PFSK-1 (cell line): ENCODE data around the gene CASKIN2.

Experiments
- FOXP2 ChIP-seq: optimal IDR thresholded peaks from 2 replicates; pipeline ENCODE3; 2011; ENCODE audit warnings: borderline replicate concordance, control low read depth, inconsistent platforms; ENCODE audit not compliant: insufficient read depth; ENCODE audit errors: extremely low read length, extremely low read depth
- POLR2AphosphoS5 ChIP-seq: IDR thresholded peaks from 2 replicates; pipeline ENCODE4 v1.6.1; 2012; ENCODE audit warnings: low read depth, mild to moderate bottlenecking, control low read depth, low read length, moderate library complexity
- SIN3A ChIP-seq: IDR thresholded peaks from 2 replicates; pipeline ENCODE4 v1.6.1; 2012; ENCODE audit warnings: mild to moderate bottlenecking, low read length, moderate library complexity, borderline replicate concordance; ENCODE audit not compliant: insufficient read depth
- TAF1 ChIP-seq: IDR thresholded peaks from 2 replicates; pipeline ENCODE4 v1.6.1; 2012; ENCODE audit warnings: low read length, control low read depth, borderline replicate concordance; ENCODE audit not compliant: insufficient read depth
- TF ChIP-seq, protein P1 (sequence below), 2 experiments: IDR thresholded peaks; 2 replicates each; pipeline versions ENCODE4 v1.6.1 to v1.8.0; 2011 to 2012; ENCODE audit warnings: low read depth in 2 of 2, low read length in 2 of 2, control low read depth in 1 of 2, inconsistent platforms in 1 of 2, mild to moderate bottlenecking in 1 of 2, moderate library complexity in 1 of 2; ENCODE audit not compliant: insufficient read depth in 1 of 2

CASKIN2 gene

DNA sequence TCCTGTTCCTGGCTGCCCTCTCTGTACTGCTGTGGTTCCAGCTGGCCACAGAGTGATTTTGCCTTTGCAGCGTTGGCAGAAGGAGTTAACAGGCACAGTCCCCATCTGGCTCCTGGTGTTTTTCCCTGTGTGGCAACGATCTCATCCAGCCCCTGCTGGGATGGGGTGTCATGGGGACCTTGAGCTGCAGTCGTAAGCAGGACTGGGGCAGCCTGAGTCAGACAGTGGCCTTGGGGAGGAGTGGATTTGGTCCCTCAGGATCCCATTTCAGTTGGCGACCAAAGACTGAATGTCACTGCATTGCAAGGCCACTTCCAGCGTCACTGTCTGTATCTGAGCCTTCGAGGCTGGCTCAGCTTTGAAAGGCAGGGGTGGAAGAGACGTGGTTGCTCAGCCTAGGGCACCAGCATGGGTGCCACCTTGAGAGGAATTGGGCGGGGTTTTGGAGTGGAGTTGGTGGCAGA is 47.0 kb downstream of the CASKIN2 start:
- TF ChIP-seq SIN3A = no peak
- no peak for TF ChIP-seq FOXP2
- no peak for TF ChIP-seq POLR2AphosphoS5
- TF ChIP-seq, protein P1, sequence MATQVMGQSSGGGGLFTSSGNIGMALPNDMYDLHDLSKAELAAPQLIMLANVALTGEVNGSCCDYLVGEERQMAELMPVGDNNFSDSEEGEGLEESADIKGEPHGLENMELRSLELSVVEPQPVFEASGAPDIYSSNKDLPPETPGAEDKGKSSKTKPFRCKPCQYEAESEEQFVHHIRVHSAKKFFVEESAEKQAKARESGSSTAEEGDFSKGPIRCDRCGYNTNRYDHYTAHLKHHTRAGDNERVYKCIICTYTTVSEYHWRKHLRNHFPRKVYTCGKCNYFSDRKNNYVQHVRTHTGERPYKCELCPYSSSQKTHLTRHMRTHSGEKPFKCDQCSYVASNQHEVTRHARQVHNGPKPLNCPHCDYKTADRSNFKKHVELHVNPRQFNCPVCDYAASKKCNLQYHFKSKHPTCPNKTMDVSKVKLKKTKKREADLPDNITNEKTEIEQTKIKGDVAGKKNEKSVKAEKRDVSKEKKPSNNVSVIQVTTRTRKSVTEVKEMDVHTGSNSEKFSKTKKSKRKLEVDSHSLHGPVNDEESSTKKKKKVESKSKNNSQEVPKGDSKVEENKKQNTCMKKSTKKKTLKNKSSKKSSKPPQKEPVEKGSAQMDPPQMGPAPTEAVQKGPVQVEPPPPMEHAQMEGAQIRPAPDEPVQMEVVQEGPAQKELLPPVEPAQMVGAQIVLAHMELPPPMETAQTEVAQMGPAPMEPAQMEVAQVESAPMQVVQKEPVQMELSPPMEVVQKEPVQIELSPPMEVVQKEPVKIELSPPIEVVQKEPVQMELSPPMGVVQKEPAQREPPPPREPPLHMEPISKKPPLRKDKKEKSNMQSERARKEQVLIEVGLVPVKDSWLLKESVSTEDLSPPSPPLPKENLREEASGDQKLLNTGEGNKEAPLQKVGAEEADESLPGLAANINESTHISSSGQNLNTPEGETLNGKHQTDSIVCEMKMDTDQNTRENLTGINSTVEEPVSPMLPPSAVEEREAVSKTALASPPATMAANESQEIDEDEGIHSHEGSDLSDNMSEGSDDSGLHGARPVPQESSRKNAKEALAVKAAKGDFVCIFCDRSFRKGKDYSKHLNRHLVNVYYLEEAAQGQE (IDR thresholded peaks at IDR 0.05; ENCODE audit: insufficient read depth in 1 of 2, low read depth in 2 of 2, low read length in 2 of 2) = no peak
- TF ChIP-seq TAF1 = no peak

- TF ChIP-seq POLR2AphosphoS5 = no peak
These were observed 50.3 kb downstream of the CASKIN2 start for GRCh38 chr17:75465039-75465438.

- TF ChIP-seq POLR2AphosphoS5 (no peak), SIN3A (no peak), TAF1 (no peak), FOXP2 (no peak)
- TF ChIP-seq, protein P1 (IDR thresholded peaks at IDR 0.05; ENCODE audit: insufficient read depth in 1 of 2, low read depth in 2 of 2, low read length in 2 of 2) = no peak
These were observed 51.7 kb downstream of the CASKIN2 start for GRCh38 chr17:75463603-75464002.

GRCh38 chr17:75460295-75460694 is 55.0 kb downstream of the CASKIN2 start:
- TF ChIP-seq, protein P1 (IDR thresholded peaks at IDR 0.05; ENCODE audit: insufficient read depth in 1 of 2, low read depth in 2 of 2, low read length in 2 of 2) = no peak
- TF ChIP-seq SIN3A (no peak), FOXP2 (no peak), POLR2AphosphoS5 (no peak), TAF1 (no peak)

GRCh38 chr17:75459590-75460267 is 55.6 kb downstream of the CASKIN2 start:
- TF ChIP-seq, protein P1 (IDR thresholded peaks at IDR 0.05; ENCODE audit: insufficient read depth in 1 of 2, low read depth in 2 of 2, low read length in 2 of 2) = no peak
- no peak for TF ChIP-seq SIN3A
- TF ChIP-seq POLR2AphosphoS5 = no peak
- TF ChIP-seq FOXP2 = no peak
